K562 (cell line): Measurements from ENCODE around the gene GRP. TPM values are rescaled to one million over a fixed set of nuclear protein-coding genes. Genes with fewer than 3 reads are reported as not detected.

Experiments
- ATAC-seq: fragments of 200-7000 bp; cut with Tn5 transposase; 3 replicates; pipeline ENCODE4 v1.9.1; 2020; ENCODE audit warnings: moderate library complexity
- BruUV-seq: library from RNA; stranded (reverse); fragments of 400-500 nt; replicated peaks from 2 replicates; lab custom pipeline; 2021; lab: Mats Ljungman, UMichigan
- CTCF ChIA-PET: fragments of 300-600 bp; formaldehyde crosslinking; extraction: SDS; loops from one replicate; lab custom pipeline; 2021; ENCODE audit warnings: low intra/inter-chr PET ratio; lab: Yijun Ruan, JAX
- POLR2A ChIA-PET: fragments of 300-600, 350-650 bp; sonication (Branson Sonifier 250); formaldehyde crosslinking; extraction: SDS; loops from one replicate; lab custom pipeline; 2021; ENCODE audit warnings: antibody characterized with exemption, inconsistent platforms; lab: Yijun Ruan, JAX
- DNase-seq, 4 experiments: peaks; one replicate each; pipeline versions ENCODE4 v3.0.0 to v3.0.0-alpha.2; 2011 to 2018; ENCODE audit warnings: low spot score in 3 of 4, mixed read lengths in 3 of 4; ENCODE audit errors: extremely low read depth in 1 of 4
- FAIRE-seq: peaks from 2 replicates; lab custom pipeline; 2011; peaks lifted over from hg19 to GRCh38; lab: Jason Lieb, UNC
- H2AFZ ChIP-seq: 2 replicates; pipeline ENCODE4 v1.6.0; 2011; ENCODE audit warnings: low read depth, low read length, control low read depth, inconsistent platforms
- H3K27ac ChIP-seq: fragments of 200-600 bp; 3 replicates; pipeline ENCODE4 v1.8.0; 2011; ENCODE audit warnings: low read depth, mild to moderate bottlenecking, control low read depth, inconsistent platforms, low read length, moderate library complexity, mixed read lengths; ENCODE audit errors: extremely low read depth
- H3K27me3 ChIP-seq, 2 experiments: fragments of 300-600 bp in 1 of 2; 2 replicates in 1 of 2; 3 replicates in 1 of 2; pipeline versions ENCODE4 v1.6.0 to v1.8.0; 2011; ENCODE audit warnings: inconsistent platforms in 2 of 2, low read length in 2 of 2, mild to moderate bottlenecking in 1 of 2, mixed read lengths in 1 of 2, moderate library complexity in 1 of 2; ENCODE audit not compliant: control insufficient read depth in 2 of 2, insufficient read depth in 2 of 2
- H3K36me3 ChIP-seq: fragments of 300-600 bp; 3 replicates; pipeline ENCODE4 v1.8.0; 2011; ENCODE audit warnings: mild to moderate bottlenecking, low read length, inconsistent platforms; ENCODE audit not compliant: control insufficient read depth, insufficient read depth
- H3K4me1 ChIP-seq, 2 experiments: fragments of 200-600 bp in 1 of 2; replicated peaks in 1 of 2; 2 replicates in 1 of 2; 3 replicates in 1 of 2; pipeline versions ENCODE4 v1.5.1 to v1.8.0; 2011; ENCODE audit warnings: inconsistent platforms in 2 of 2, low read length in 2 of 2, mild to moderate bottlenecking in 1 of 2, mixed read lengths in 1 of 2, moderate library complexity in 1 of 2; ENCODE audit not compliant: control insufficient read depth in 2 of 2, insufficient read depth in 2 of 2
- H3K4me2 ChIP-seq: 2 replicates; pipeline ENCODE4 v1.6.1; 2011; ENCODE audit warnings: low read length, control low read depth, inconsistent platforms, mixed read lengths; ENCODE audit not compliant: insufficient read depth
- H3K4me3 ChIP-seq: fragments of 200-600 bp; sonication (generic), shearing (Covaris generic); 2 replicates; pipeline ENCODE4 v1.5.1; 2016; ENCODE audit warnings: control low read depth, inconsistent platforms
- H3K79me2 ChIP-seq: fragments of 200-600 bp; 3 replicates; pipeline ENCODE4 v1.8.0; 2011; ENCODE audit warnings: low read length, inconsistent platforms; ENCODE audit not compliant: control insufficient read depth, insufficient read depth
- H3K9ac ChIP-seq, 2 experiments: 2 replicates each; pipeline versions ENCODE4 v1.6.0 to v1.6.1; 2011; ENCODE audit warnings: low read depth in 2 of 2, low read length in 2 of 2, control low read depth in 1 of 2, inconsistent platforms in 1 of 2, mild to moderate bottlenecking in 1 of 2, mixed read lengths in 1 of 2; ENCODE audit not compliant: insufficient read depth in 1 of 2
- H3K9me1 ChIP-seq: one replicate; pipeline ENCODE4 v1.6.0; 2011; ENCODE audit warnings: inconsistent platforms, mild to moderate bottlenecking, low read length, moderate library complexity; ENCODE audit not compliant: control insufficient read depth, insufficient read depth
- H3K9me3 ChIP-seq: replicated peaks from 2 replicates; pipeline ENCODE4 v1.5.1; 2011; ENCODE audit warnings: low read depth, low read length, inconsistent platforms; ENCODE audit not compliant: control insufficient read depth, insufficient read depth
- H4K20me1 ChIP-seq: replicated peaks from 2 replicates; pipeline ENCODE4 v1.6.1; 2011; ENCODE audit warnings: low read length, inconsistent platforms, mixed read lengths; ENCODE audit not compliant: control insufficient read depth, insufficient read depth
- HDAC6 ChIP-seq: IDR thresholded peaks from 2 replicates; pipeline ENCODE4 v1.6.1; 2012; ENCODE audit warnings: low read depth, mild to moderate bottlenecking, control low read depth, inconsistent platforms, low read length, moderate library complexity
- NCOA1 ChIP-seq: fragments of 450-650 bp; IDR thresholded peaks from 2 replicates; pipeline ENCODE4 v1.6.1; 2016; ENCODE audit warnings: low read depth
- RBM15 ChIP-seq: fragments of 200-400 bp; formaldehyde crosslinking; IDR thresholded peaks from 2 replicates; pipeline ENCODE4 v1.6.1; 2018; ENCODE audit warnings: mild to moderate bottlenecking, low read length, moderate library complexity; ENCODE audit not compliant: insufficient read depth
- SOX6 ChIP-seq: fragments of 450-650 bp; IDR thresholded peaks from 2 replicates; pipeline ENCODE4 v1.6.1; 2014; ENCODE audit warnings: mild to moderate bottlenecking
- THAP7 ChIP-seq: fragments of 250-450 bp; sonication (Bioruptor Pico); IDR thresholded peaks from 2 replicates; pipeline ENCODE4 v1.5.0; 2021
- WGBS: fragments of 100-300 bp; shearing (Covaris generic); methylation state at CpG from one replicate; pipeline ENCODE4 v1.1.6; 2016; ENCODE audit warnings: low coverage, mixed read lengths; ENCODE audit not compliant: insufficient coverage; ENCODE audit errors: missing lambda C conversion rate; 5-methylcytosine and 5-hydroxymethylcytosine counted together
- in situ Hi-C: fragments of 300-500 bp; cut with MboI; formaldehyde crosslinking; loops from 4 replicates; pipeline ENCODE4 v1.15.0; 2018; ENCODE audit warnings: inconsistent platforms, mixed read lengths
- intact Hi-C: fragments of 100-400 bp; cut with micrococcal nuclease; formaldehyde crosslinking; loops from 2 replicates; pipeline ENCODE4 v1.14.2; 2022
- polyA plus RNA-seq, 8 experiments: library from polyadenylated mRNA; depleted of rRNA in 4 of 8; stranded (reverse) in 5 of 8; unstranded in 3 of 8; fragments of >200 nt; fragmentation: Nextera tagmentation in 2 of 8; fragmentation: Illumina TruSeq in 1 of 8; extraction: Ambion mirVana in 2 of 8; extraction: Trizol in 1 of 8; gene quantifications; 2 replicates each; pipeline versions ENCODE4 v1.2.1 to v1.2.3, GENCODE V29; 2011 to 2014; ENCODE audit warnings: inconsistent platforms in 1 of 8, missing spikeins in 1 of 8
- total RNA-seq, 7 experiments: library from RNA; depleted of rRNA in 6 of 7; stranded (reverse); fragments of >200 nt in 6 of 7; fragmentation: Illumina TruSeq in 2 of 7; extraction: Trizol in 2 of 7; gene quantifications; 2 replicates each; pipeline versions ENCODE4 v1.2.1 to v1.2.3, GENCODE V29; 2011 to 2021; ENCODE audit warnings: low replicate concordance in 1 of 7
- TF ChIP-seq, protein P1 (sequence below): sonication (generic); formaldehyde crosslinking; IDR thresholded peaks from 2 replicates; pipeline ENCODE4 v1.8.0; 2022; ENCODE audit warnings: missing genetic modification reagents, mild to moderate bottlenecking, borderline replicate concordance

GRP gene
- total and polyA plus RNA-seq, 9 of the 15 experiments (the other 6 are each of a cell fraction or from before 2014, with no cell fraction given) = 0.07 TPM; not detected in 8

GRCh38 chr18:59220784-59221765 lies 1.1 kb downstream of the GRP start:
- ATAC-seq = no peak
- 1% methylated on average over 23 of the region's 47 CpGs for WGBS
- H3K27me3 ChIP-seq = peaks cover 0 to 17% of the 10 kb centered on the region in 2 experiments; a peak in 2 of 5 replicates

More at GRCh38 chr18:59220784-59221765, 1.1 kb downstream of the GRP start:
- no peaks in the 10 kb centered on the region for H3K9me3 ChIP-seq
- no peaks in the 10 kb centered on the region for H3K79me2 ChIP-seq
- no peak overlapping the region for H3K4me3 ChIP-seq
- no peaks in the 10 kb centered on the region for H3K4me1 ChIP-seq
- no peak overlapping the region for H3K27ac ChIP-seq
- DNase-seq (no peak), FAIRE-seq (no peak)
- intact Hi-C loops (no loop called here), in situ Hi-C loops (no loop called here)
- no peaks in the 10 kb centered on the region for H3K9me1 ChIP-seq
- no peaks in the 10 kb centered on the region for H4K20me1 ChIP-seq
- ChIA-PET CTCF (no interaction called here), POLR2A (no interaction called here)
- no peak overlapping the region for H2AFZ ChIP-seq
- no TSS peak for BruUV-seq
- no peak overlapping the region for H3K4me2 ChIP-seq
- no peak overlapping the region for H3K9ac ChIP-seq
- H3K36me3 ChIP-seq = no peaks in the 10 kb centered on the region
- TF ChIP-seq, protein P1, sequence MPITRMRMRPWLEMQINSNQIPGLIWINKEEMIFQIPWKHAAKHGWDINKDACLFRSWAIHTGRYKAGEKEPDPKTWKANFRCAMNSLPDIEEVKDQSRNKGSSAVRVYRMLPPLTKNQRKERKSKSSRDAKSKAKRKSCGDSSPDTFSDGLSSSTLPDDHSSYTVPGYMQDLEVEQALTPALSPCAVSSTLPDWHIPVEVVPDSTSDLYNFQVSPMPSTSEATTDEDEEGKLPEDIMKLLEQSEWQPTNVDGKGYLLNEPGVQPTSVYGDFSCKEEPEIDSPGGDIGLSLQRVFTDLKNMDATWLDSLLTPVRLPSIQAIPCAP (CRISPR knock-in tag) = no peak
- no peak for TF ChIP-seq SOX6
- no peak for TF ChIP-seq RBM15
- TF ChIP-seq THAP7 (CRISPR knock-in tag) = no peak
- no peak for TF ChIP-seq NCOA1
- TF ChIP-seq HDAC6 = no peak
